HEK293T (cell line): ENCODE data around the gene CABP5.

ENCODE experiments used
- ARNT ChIP-seq: fragments of 450-650 bp; IDR thresholded peaks from 2 replicates; pipeline ENCODE4 v1.6.1; 2017; ENCODE audit warnings: mild to moderate bottlenecking
- TF ChIP-seq, protein P1 (sequence below): fragments of 450-650 bp; IDR thresholded peaks from 2 replicates; pipeline ENCODE4 v1.6.1; 2016

DNA sequence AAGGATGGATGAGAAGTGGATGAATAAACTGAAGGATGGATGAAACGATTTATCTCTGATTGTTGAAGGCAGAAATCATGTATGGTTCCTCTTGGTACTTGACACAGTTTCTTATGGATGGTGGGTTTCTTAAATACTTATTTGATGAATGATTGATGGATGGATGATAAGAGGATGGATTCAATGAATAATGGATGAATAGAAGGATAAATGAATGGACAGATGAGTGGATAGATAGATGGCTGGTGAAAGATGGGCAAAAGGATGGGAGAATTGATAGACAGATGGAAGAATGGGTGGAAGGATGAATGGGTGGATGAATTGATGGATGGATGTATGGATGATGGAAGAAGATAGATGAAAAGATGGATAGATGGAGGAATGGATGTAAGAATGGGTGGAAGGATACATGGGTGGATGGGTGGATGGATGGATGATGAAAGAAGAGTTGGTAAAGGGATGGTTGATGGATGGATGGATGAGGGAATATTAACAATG, 47.6 kb downstream of the CABP5 start:
- TF ChIP-seq, protein P1, sequence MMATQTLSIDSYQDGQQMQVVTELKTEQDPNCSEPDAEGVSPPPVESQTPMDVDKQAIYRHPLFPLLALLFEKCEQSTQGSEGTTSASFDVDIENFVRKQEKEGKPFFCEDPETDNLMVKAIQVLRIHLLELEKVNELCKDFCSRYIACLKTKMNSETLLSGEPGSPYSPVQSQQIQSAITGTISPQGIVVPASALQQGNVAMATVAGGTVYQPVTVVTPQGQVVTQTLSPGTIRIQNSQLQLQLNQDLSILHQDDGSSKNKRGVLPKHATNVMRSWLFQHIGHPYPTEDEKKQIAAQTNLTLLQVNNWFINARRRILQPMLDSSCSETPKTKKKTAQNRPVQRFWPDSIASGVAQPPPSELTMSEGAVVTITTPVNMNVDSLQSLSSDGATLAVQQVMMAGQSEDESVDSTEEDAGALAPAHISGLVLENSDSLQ: no peak
- TF ChIP-seq ARNT: no peak
